Measurements from ENCODE around the gene OR9A2.

The OR9A2 gene, protein sequence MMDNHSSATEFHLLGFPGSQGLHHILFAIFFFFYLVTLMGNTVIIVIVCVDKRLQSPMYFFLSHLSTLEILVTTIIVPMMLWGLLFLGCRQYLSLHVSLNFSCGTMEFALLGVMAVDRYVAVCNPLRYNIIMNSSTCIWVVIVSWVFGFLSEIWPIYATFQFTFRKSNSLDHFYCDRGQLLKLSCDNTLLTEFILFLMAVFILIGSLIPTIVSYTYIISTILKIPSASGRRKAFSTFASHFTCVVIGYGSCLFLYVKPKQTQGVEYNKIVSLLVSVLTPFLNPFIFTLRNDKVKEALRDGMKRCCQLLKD

DNA sequence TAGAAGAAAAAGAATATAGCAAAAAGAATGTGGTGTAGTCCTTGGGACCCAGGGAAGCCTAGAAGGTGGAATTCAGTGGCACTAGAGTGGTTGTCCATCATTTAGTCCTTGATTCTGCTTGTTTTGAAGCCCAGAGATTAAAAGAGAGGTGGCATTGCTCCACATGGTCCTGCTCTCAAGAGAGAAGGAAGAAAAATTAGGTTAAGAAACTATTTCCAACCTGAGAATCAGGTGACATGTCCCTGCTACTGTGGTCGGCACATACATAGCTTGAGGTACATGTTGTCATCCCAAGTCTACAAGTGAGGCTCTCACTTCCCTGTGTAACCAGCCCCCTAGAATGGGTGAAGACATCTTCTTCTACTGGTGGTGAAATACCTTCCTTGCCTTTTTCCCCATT is at the start of gene OR9A2:
TSS of gene OR9A2 (minus strand) at position 101 of the 400 bp plus-strand sequence. CDS start at position 101, 0 bp downstream.
- DNase-seq = no peak

DNA sequence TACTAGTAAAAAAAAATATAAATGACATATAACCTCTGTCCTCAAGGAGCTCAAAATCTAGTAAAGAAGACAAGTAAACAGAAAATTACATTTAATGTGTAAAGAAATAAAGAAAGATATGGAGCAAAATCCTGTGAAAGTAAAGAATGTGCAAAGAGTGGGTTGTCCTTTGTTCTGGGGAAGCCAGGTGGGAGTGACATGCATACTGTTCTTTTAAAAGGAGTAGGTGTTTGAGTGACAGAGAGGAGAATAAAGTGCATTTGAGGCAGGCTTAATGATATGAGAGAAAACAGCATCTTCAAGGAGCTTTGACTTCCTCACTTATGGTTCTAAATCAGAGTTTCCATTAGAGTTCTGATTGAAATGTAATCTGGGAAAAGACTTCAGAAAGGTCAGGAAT is 47.2 kb upstream of the OR9A2 start:
- DNase-seq = no peak

GRCh38 chr7:143073556-143073955 is 46.6 kb upstream of the OR9A2 start:
- no peak for DNase-seq

DNA sequence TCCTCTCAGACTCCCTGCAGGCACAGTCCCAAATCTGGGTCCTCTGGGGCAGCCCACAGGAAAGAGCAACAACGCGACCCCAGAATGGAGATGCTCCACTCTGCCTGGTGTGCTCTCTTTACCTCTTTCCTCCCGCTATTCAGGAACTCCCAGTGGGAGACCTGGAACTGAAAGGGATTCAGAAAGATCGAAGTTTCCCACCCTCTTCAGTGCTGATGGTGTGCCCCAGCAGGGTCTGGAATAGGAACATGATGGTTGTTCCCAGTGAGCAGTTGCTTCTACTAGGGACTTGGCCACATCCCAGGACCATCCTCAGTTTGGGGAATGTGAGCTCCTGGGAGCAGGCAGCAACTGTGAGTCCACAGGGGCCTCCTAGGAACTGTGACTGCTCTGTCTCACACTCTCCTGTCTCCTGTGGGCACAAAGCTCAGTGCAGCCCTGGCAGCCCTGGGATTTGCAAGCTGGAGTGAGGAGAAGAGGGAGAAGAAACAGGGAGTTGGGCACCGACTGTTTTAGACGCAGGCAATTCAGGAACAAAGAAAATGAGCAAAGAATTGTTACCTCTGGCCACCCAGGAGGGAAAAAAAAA is 43.1 kb upstream of the OR9A2 start:
- no peak for DNase-seq

GRCh38 chr7:143068446-143068845 is 41.5 kb upstream of the OR9A2 start:
- DNase-seq = no peak

DNA sequence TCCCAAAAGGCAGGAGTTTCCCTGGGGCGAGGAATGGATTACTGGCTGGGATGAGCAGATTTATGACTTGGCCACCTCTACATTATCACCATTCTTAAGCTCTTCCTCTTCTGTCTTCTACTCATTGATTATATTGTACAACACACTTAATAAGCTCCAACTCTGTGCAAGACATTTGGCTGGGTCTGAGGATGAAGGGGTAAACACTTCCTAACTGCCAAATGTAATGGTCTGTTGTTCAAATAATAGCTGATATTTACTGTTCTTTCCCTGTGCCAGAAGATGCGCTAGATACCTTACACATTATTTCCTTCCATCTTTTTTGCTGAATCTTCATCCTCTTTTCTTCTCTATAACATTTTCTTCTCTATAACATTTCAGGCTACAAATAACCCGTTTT is 36.8 kb upstream of the OR9A2 start:
- DNase-seq = no peak

- DNase-seq = no peak
Measured at GRCh38 chr7:143055754-143056153, 28.8 kb upstream of the OR9A2 start.

- no peak for DNase-seq
Measured at GRCh38 chr7:143054621-143055020, 27.7 kb upstream of the OR9A2 start.

DNA sequence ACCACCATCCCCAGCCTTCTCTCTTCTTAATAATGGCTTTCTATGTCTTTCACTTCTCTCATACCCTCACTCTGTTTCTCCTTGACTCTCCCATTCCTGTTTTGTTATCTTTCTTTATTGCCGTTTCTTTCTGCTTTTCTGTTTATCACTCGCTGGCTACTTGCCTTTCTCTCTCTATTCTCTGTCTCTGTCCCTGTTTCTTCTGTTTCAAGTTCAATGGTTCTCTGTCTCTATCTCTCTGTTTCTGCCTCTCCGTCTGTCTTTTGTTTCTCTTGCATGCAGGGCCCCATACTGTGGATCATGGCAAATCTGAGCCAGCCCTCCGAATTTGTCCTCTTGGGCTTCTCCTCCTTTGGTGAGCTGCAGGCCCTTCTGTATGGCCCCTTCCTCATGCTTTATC is 25.1 kb upstream of the OR9A2 start, which contains the start of gene OR6V1:
TSS of gene OR6V1 (plus strand) at position 301 of the 400 bp plus-strand sequence. CDS start at position 301, 0 bp downstream.
- no peak for DNase-seq

DNA sequence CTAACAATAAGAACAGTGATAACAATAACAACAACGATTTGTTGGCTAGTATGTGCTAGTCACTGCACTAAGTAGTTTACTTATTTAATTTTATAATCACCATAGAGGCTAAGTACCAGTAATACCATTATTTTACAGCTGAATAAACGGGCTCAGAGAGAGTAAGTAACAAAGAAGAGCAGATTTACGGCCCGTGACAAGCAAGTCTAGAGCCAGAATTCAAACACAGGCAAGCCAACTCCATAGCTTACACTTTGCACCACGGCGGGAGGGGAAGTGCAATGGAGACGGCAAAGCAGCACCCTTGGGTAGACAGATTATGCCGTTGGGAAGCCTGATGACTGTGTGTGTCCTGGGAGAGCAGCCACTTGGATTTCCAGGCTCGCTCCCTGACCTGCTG is 24.0 kb upstream of the OR9A2 start:
- DNase-seq = no peak

- no peak for DNase-seq
Measured at GRCh38 chr7:143049362-143049761, 22.4 kb upstream of the OR9A2 start.

DNA sequence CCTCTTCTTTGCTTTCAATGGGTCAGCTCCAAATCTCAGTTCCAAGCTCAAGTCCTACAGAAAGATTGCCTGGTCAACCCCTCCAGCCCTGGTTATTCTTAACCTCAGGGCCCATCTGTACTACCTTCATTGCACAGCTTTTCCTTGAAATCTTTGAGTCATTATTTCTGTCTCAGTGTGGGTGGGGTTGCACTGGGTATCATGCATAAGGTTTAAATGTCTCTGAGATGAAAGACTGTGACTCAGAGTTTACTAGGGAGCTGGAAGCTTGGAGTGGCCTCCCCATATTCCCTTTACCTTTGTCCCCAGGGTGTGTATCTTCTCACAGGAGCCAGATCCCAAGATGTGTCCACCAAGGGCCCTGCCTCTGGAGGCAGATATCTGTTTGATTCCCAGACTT is 21.9 kb upstream of the OR9A2 start:
- DNase-seq = no peak

GRCh38 chr7:143047326-143047725 is 20.4 kb upstream of the OR9A2 start:
- no peak for DNase-seq

- no peak for DNase-seq
Measured at GRCh38 chr7:143046426-143046851, 19.5 kb upstream of the OR9A2 start.

DNA sequence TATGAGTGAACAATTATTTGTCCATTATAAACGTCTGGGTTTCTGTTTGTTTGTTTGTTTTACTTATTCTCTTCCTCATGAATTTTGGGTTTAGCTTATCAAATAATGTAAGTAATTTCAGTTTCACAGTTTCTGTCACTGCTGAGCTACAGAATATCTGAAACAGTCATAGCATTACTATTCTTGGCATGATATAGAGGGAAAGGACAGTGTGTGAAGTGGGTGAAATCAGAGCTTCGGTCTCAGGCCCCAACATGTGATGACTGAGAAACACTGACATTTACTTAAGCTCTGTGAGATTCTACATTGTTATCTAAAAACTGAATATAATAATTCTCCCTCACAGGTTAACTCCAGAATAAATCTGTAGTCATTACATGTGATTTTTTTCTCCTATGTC is 16.5 kb upstream of the OR9A2 start:
- no peak for DNase-seq

DNA sequence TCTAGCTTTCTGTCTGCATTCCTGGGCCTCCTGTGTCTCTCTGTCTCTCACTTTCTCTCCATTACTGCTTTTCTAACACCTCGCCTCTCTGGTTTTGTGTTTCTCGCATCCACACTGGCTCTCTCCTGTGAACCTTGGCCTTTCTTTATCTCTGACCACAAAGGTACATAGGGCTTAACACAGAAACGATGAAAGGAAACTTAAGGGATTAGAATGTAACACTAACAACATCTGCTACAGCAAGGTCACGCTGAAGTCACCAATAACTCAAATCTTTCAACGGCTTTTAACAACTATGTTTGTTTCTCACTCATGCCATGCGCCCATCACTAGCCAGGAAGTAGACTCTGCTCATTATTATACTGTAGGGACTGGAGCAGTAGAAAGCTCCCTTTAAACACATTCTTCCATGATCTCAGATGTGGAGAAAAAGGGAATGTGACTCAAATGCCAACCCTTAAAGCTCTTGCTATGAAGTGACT is 15.9 kb upstream of the OR9A2 start:
- no peak for DNase-seq

DNA sequence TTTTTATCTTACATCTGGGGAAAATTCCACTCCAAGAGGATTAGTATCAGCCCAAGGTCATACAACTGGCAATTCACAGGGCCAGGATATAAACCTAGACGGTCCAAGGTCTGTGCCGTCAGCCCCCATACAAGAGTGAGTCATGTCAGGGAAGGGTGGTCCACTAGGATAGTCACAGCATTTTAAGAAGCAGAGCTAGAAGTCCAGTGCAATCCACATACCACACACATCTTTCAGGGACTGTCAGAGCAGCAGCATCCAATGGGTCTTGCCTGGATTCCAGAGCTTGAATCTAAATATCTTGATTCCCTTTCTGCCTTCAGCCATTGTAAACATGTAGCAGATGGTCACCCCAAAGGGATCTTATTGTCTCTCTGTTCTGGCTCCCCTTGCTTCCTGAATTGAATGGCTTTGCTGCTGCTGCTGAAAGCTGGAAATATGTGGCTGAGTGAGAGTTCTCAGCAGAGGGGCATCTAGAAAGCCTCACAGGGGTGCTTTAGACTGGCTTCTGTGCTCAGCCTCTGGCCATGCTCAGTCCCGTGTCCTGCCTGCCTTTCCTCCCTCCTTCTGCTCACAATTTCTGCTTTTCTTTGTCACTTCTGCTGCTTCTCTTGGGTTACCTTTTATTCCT is 15.3 kb upstream of the OR9A2 start:
- DNase-seq = no peak

- no peak for DNase-seq
Measured at GRCh38 chr7:143041346-143041745, 14.4 kb upstream of the OR9A2 start.

- DNase-seq = no peak
Measured at GRCh38 chr7:143040209-143040715, 13.3 kb upstream of the OR9A2 start.

GRCh38 chr7:143038635-143039034 is 11.7 kb upstream of the OR9A2 start:
- no peak for DNase-seq

GRCh38 chr7:143027683-143028082 is 751 bp upstream of the OR9A2 start:
- no peak for DNase-seq

- no peak for DNase-seq
Measured at GRCh38 chr7:143025371-143025770, 1.6 kb downstream of the OR9A2 start.

DNA sequence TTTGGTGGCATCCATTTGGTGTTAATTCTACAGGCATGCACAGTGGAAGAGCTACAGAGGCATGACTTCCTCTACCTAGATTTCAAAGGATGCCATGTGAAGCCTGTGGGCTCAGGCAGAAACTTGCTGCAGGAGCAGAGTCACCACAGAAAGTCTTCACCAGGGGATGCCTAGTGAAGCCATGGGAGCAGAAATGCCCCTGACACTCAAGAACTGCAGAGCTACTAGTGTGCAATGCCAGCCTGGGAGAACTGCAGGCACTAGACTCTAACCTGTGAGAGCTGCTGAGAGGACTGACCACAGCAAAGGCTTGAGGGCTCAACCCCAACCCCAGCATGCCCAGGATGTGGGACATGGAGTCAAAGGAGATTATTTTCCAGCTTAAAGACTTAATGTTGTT is 3.9 kb downstream of the OR9A2 start:
- DNase-seq = no peak

DNA sequence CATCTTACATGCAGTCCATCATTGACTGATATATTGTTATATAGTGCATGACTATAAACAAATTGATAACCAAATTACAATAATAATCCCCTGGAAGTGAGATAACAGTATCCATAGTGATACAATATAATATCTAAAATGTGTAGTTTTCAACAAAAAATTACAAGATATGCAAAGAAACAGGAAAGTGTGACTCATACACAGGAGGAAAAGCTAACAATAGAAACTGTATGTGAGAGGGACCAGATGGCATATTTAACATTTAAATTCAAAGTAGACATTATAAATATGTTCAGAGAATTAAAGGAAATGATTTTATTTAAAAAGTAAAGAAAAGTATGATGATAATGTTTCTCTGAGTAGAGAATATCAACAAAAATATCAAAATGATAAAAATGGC is 8.0 kb downstream of the OR9A2 start:
- DNase-seq = no peak
